AG04449 (cell line): ENCODE results near the gene SOX5.

Source experiments
- CTCF ChIA-PET: fragments of 350-600 bp; formaldehyde crosslinking; extraction: SDS; loops from one replicate; lab custom pipeline; 2021; ENCODE audit warnings: antibody characterized with exemption; lab: Yijun Ruan, JAX
- POLR2A ChIA-PET: fragments of 400-600, 350-600 bp; formaldehyde crosslinking; extraction: SDS; loops from one replicate; lab custom pipeline; 2020; ENCODE audit warnings: antibody characterized with exemption, inconsistent platforms; lab: Yijun Ruan, JAX
- DNase-seq: peaks from one replicate; pipeline ENCODE4 v3.0.0-alpha.2; 2010; ENCODE audit warnings: low read depth, low spot score
- H3K4me3 ChIP-seq: 2 replicates; pipeline ENCODE4 v1.5.1; 2011; ENCODE audit warnings: low read depth, mild to moderate bottlenecking, control low read depth, low read length
- CTCF ChIP-seq: IDR thresholded peaks from one replicate; pipeline ENCODE4 v1.5.1; 2011; ENCODE audit warnings: mild to moderate bottlenecking, moderate library complexity, low read length, control low read depth, inconsistent platforms; ENCODE audit not compliant: insufficient read depth; ENCODE audit errors: missing control alignments

Gene SOX5

GRCh38 chr12:23559268-23559753 lies 390.2 kb downstream of the SOX5 start:
- TF ChIP-seq CTCF = no peak
- ChIA-PET CTCF (no interaction called here), POLR2A (no interaction called here)
- DNase-seq = no peak
- no peak overlapping the region for H3K4me3 ChIP-seq

- ChIA-PET POLR2A (no interaction called here), CTCF (no interaction called here)
- TF ChIP-seq CTCF = no peak
- DNase-seq = no peak
- no peak overlapping the region for H3K4me3 ChIP-seq
These were observed 392.8 kb downstream of the SOX5 start for GRCh38 chr12:23556661-23557060.

- no peak overlapping the region for H3K4me3 ChIP-seq
- CTCF ChIA-PET = no interaction called here
- DNase-seq = no peak
- no peak for TF ChIP-seq CTCF
- POLR2A ChIA-PET = no interaction called here
These were observed 393.7 kb downstream of the SOX5 start for GRCh38 chr12:23555825-23556207.

GRCh38 chr12:23555180-23555824 lies 394.2 kb downstream of the SOX5 start:
- no peak for DNase-seq
- CTCF ChIA-PET = no interaction called here

GRCh38 chr12:23552417-23552816 lies 397.1 kb downstream of the SOX5 start:
- no peak for DNase-seq
- no peak overlapping the region for H3K4me3 ChIP-seq
- no peak for TF ChIP-seq CTCF
- CTCF ChIA-PET = no interaction called here
- POLR2A ChIA-PET = no interaction called here

More at GRCh38 chr12:23555180-23555824, 394.2 kb downstream of the SOX5 start:
- no peak overlapping the region for H3K4me3 ChIP-seq
- no peak for TF ChIP-seq CTCF
- POLR2A ChIA-PET = no interaction called here

- DNase-seq = no peak
- ChIA-PET CTCF (no interaction called here), POLR2A (no interaction called here)
- no peak overlapping the region for H3K4me3 ChIP-seq
- TF ChIP-seq CTCF = no peak
These were observed 398.7 kb downstream of the SOX5 start for GRCh38 chr12:23550753-23551152.
